ENCODE data around the gene SPOPL.

GRCh38 chr2:138534791-138535190 is 33.2 kb downstream of the SPOPL start:
- TF ChIP-seq CTCF (conservative IDR thresholded peaks at IDR 0.05 in 1 of 2, IDR thresholded peaks at IDR 0.05 in 1 of 2; ENCODE audit: low read depth in 1 of 2, low read length in 2 of 2) = no peak
- no peak for TF ChIP-seq EZH2 (IDR thresholded peaks at IDR 0.05; ENCODE audit: low read length, missing control alignments)

Measured in fibroblast of lung (primary cell).